Measurements from ENCODE around the gene MRPL39.

Gene MRPL39

GRCh38 chr21:25577424-25578055 is 29.7 kb downstream of the MRPL39 start:
- Histone ChIP-seq H3K9ac (ENCODE audit: insufficient read length, low read depth) (no peak overlapping the region), H3K4me1 (ENCODE audit: insufficient read depth, insufficient read length) (no peaks in the 10 kb centered on the region), H3K4me3 (ENCODE audit: insufficient read length, low read depth) (no peak overlapping the region), H3K9me3 (ENCODE audit: insufficient read depth, low read length) (no peaks in the 10 kb centered on the region), H3K36me3 (ENCODE audit: insufficient read depth, insufficient read length, low read length) (peaks cover 17% of the 10 kb centered on the region), H3K27me3 (ENCODE audit: insufficient read depth, insufficient read length) (no peaks in the 10 kb centered on the region)
- TF ChIP-seq SUZ12 (IDR thresholded peaks at IDR 0.05; ENCODE audit: extremely low read depth, insufficient read depth, insufficient read length), result no peak
- TF ChIP-seq ZNF274 (IDR thresholded peaks at IDR 0.05; ENCODE audit: low read depth, low read length), result no peak
- TF ChIP-seq YY1 (IDR thresholded peaks at IDR 0.05; ENCODE audit: insufficient read depth, insufficient read length), result no peak
- no peak for DNase-seq (ENCODE audit: low read depth, low spot score)

GRCh38 chr21:25573409-25574206 is 33.7 kb downstream of the MRPL39 start:
- TF ChIP-seq ZNF274 (IDR thresholded peaks at IDR 0.05; ENCODE audit: low read depth, low read length) (no peak), YY1 (IDR thresholded peaks at IDR 0.05; ENCODE audit: insufficient read depth, insufficient read length) (no peak), SUZ12 (IDR thresholded peaks at IDR 0.05; ENCODE audit: extremely low read depth, insufficient read depth, insufficient read length) (no peak)
- Histone ChIP-seq H3K9ac (ENCODE audit: insufficient read length, low read depth) (no peak overlapping the region), H3K9me3 (ENCODE audit: insufficient read depth, low read length) (no peaks in the 10 kb centered on the region), H3K4me1 (ENCODE audit: insufficient read depth, insufficient read length) (no peaks in the 10 kb centered on the region), H3K27me3 (ENCODE audit: insufficient read depth, insufficient read length) (no peaks in the 10 kb centered on the region), H3K4me3 (ENCODE audit: insufficient read length, low read depth) (no peak overlapping the region), H3K36me3 (ENCODE audit: insufficient read depth, insufficient read length, low read length) (peaks cover 9% of the 10 kb centered on the region)
- no peak for DNase-seq (ENCODE audit: low read depth, low spot score)

GRCh38 chr21:25572861-25573310 is 34.4 kb downstream of the MRPL39 start:
- H3K9ac ChIP-seq (ENCODE audit: insufficient read length, low read depth), result no peak overlapping the region

DNA sequence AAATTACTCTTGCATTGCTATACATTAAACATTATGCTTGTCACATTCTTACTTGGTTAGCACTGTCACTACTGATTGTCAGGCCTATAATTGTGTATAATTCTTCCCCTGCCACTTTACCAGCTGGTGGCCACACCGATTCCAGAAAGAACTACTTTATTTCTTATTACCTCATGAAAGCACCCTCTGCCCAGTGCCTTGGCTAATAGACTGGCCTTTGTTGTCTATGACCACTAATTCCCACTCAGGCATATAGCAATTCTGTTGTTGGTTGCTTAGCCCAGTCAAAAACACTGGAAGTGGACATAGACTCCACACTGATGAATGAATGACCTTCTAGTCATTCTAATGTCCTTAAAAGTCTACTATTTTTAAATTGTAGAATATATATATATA is 35.6 kb downstream of the MRPL39 start:
- no peak overlapping the region for H3K9ac ChIP-seq (ENCODE audit: insufficient read length, low read depth)
- H3K4me3 ChIP-seq (ENCODE audit: insufficient read length, low read depth), result no peak overlapping the region
- no peaks in the 10 kb centered on the region for H3K27me3 ChIP-seq (ENCODE audit: insufficient read depth, insufficient read length)
- no peaks in the 10 kb centered on the region for H3K4me1 ChIP-seq (ENCODE audit: insufficient read depth, insufficient read length)
- TF ChIP-seq ZNF274 (IDR thresholded peaks at IDR 0.05; ENCODE audit: low read depth, low read length), result no peak
- TF ChIP-seq YY1 (IDR thresholded peaks at IDR 0.05; ENCODE audit: insufficient read depth, insufficient read length), result no peak
- no peak for TF ChIP-seq SUZ12 (IDR thresholded peaks at IDR 0.05; ENCODE audit: extremely low read depth, insufficient read depth, insufficient read length)
- DNase-seq (ENCODE audit: low read depth, low spot score), result no peak
- H3K9me3 ChIP-seq (ENCODE audit: insufficient read depth, low read length), result no peaks in the 10 kb centered on the region
- peaks cover 10% of the 10 kb centered on the region for H3K36me3 ChIP-seq (ENCODE audit: insufficient read depth, insufficient read length, low read length)

More at GRCh38 chr21:25572861-25573310, 34.4 kb downstream of the MRPL39 start:
- H3K4me1 ChIP-seq (ENCODE audit: insufficient read depth, insufficient read length), result no peaks in the 10 kb centered on the region
- H3K36me3 ChIP-seq (ENCODE audit: insufficient read depth, insufficient read length, low read length), result peaks cover 5% of the 10 kb centered on the region
- no peaks in the 10 kb centered on the region for H3K9me3 ChIP-seq (ENCODE audit: insufficient read depth, low read length)
- DNase-seq (ENCODE audit: low read depth, low spot score), result no peak
- no peaks in the 10 kb centered on the region for H3K27me3 ChIP-seq (ENCODE audit: insufficient read depth, insufficient read length)
- H3K4me3 ChIP-seq (ENCODE audit: insufficient read length, low read depth), result no peak overlapping the region
- TF ChIP-seq SUZ12 (IDR thresholded peaks at IDR 0.05; ENCODE audit: extremely low read depth, insufficient read depth, insufficient read length), result no peak
- TF ChIP-seq YY1 (IDR thresholded peaks at IDR 0.05; ENCODE audit: insufficient read depth, insufficient read length), result no peak
- TF ChIP-seq ZNF274 (IDR thresholded peaks at IDR 0.05; ENCODE audit: low read depth, low read length), result no peak

DNA sequence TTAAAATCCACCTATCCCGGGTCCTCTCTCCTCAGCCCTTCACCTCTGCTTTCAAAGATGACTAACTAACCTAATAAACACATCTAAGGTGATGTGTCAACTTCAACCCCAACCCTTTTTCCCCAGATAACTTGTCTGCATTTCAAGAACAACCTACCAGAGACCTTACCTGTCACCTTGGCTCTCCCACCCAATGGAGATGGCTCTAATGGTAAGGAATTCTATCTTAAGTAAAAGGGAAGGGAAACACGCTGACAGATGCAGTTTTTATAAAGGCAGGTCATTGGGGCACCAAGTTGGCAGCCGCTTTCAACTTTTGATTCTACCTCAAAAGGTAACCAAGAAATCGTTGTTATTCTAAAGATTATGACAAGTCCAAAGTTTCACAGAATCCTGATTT is 37.6 kb downstream of the MRPL39 start:
- Histone ChIP-seq H3K4me1 (ENCODE audit: insufficient read depth, insufficient read length) (no peaks in the 10 kb centered on the region), H3K36me3 (ENCODE audit: insufficient read depth, insufficient read length, low read length) (peaks cover 27% of the 10 kb centered on the region), H3K9me3 (ENCODE audit: insufficient read depth, low read length) (no peaks in the 10 kb centered on the region), H3K27me3 (ENCODE audit: insufficient read depth, insufficient read length) (no peaks in the 10 kb centered on the region), H3K4me3 (ENCODE audit: insufficient read length, low read depth) (no peak overlapping the region), H3K9ac (ENCODE audit: insufficient read length, low read depth) (no peak overlapping the region)
- no peak for TF ChIP-seq ZNF274 (IDR thresholded peaks at IDR 0.05; ENCODE audit: low read depth, low read length)
- no peak for TF ChIP-seq SUZ12 (IDR thresholded peaks at IDR 0.05; ENCODE audit: extremely low read depth, insufficient read depth, insufficient read length)
- TF ChIP-seq YY1 (IDR thresholded peaks at IDR 0.05; ENCODE audit: insufficient read depth, insufficient read length), result no peak
- no peak for DNase-seq (ENCODE audit: low read depth, low spot score)

DNA sequence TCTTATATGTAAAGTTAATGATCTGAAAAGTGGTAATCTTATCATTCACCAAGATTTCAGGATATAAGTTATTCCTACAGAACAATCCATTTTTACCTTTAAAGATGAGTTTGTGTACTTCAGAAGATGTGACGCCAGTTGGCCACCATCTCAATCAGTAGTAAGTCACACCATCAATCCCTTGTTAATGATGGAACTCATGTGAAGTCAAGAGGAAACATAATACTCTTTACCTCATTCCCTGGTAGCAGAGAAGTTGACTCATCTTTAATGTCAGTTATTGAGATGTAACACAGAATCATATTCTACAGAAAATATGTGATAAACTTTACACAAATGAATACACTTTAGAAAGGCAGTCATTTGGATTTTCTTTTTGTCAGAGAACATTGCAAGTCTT is 38.2 kb downstream of the MRPL39 start:
- H3K36me3 ChIP-seq (ENCODE audit: insufficient read depth, insufficient read length, low read length), result peaks cover 32% of the 10 kb centered on the region
- no peak overlapping the region for H3K4me3 ChIP-seq (ENCODE audit: insufficient read length, low read depth)
- DNase-seq (ENCODE audit: low read depth, low spot score), result no peak
- H3K9ac ChIP-seq (ENCODE audit: insufficient read length, low read depth), result no peak overlapping the region
- TF ChIP-seq SUZ12 (IDR thresholded peaks at IDR 0.05; ENCODE audit: extremely low read depth, insufficient read depth, insufficient read length), result no peak
- no peak for TF ChIP-seq ZNF274 (IDR thresholded peaks at IDR 0.05; ENCODE audit: low read depth, low read length)
- no peak for TF ChIP-seq YY1 (IDR thresholded peaks at IDR 0.05; ENCODE audit: insufficient read depth, insufficient read length)
- no peaks in the 10 kb centered on the region for H3K27me3 ChIP-seq (ENCODE audit: insufficient read depth, insufficient read length)
- H3K9me3 ChIP-seq (ENCODE audit: insufficient read depth, low read length), result no peaks in the 10 kb centered on the region
- H3K4me1 ChIP-seq (ENCODE audit: insufficient read depth, insufficient read length), result no peaks in the 10 kb centered on the region

- Histone ChIP-seq H3K9ac (ENCODE audit: insufficient read length, low read depth) (no peak overlapping the region), H3K4me1 (ENCODE audit: insufficient read depth, insufficient read length) (no peaks in the 10 kb centered on the region), H3K9me3 (ENCODE audit: insufficient read depth, low read length) (no peaks in the 10 kb centered on the region), H3K36me3 (ENCODE audit: insufficient read depth, insufficient read length, low read length) (peaks cover 38% of the 10 kb centered on the region), H3K27me3 (ENCODE audit: insufficient read depth, insufficient read length) (no peaks in the 10 kb centered on the region), H3K4me3 (ENCODE audit: insufficient read length, low read depth) (no peak overlapping the region)
- no peak for DNase-seq (ENCODE audit: low read depth, low spot score)
- TF ChIP-seq ZNF274 (IDR thresholded peaks at IDR 0.05; ENCODE audit: low read depth, low read length) (no peak), SUZ12 (IDR thresholded peaks at IDR 0.05; ENCODE audit: extremely low read depth, insufficient read depth, insufficient read length) (no peak)
These were observed 39.0 kb downstream of the MRPL39 start for GRCh38 chr21:25568246-25568645.
